PC-9 (cell line): ENCODE measurements around the gene NUDCD2. TPM values are rescaled to one million over a fixed set of nuclear protein-coding genes. Genes with fewer than 3 reads are reported as not detected.

Experiments
- BruUV-seq: library from RNA; stranded (reverse); fragments of 400-500 nt; replicated peaks from 2 replicates; lab custom pipeline; 2021; lab: Mats Ljungman, UMichigan
- CTCF ChIA-PET: fragments of 300-600 bp; sonication (Branson Sonifier 250); formaldehyde crosslinking; loops from one replicate; lab custom pipeline; 2022; ENCODE audit warnings: antibody characterized with exemption; lab: Charles Lee
- POLR2A ChIA-PET: fragments of 300-600 bp; sonication (Branson Sonifier 250); formaldehyde crosslinking; loops from one replicate; lab custom pipeline; 2022; ENCODE audit warnings: antibody characterized with exemption; ENCODE audit not compliant: unreplicated experiment; lab: Charles Lee
- DNase-seq, 2 experiments: peaks; one replicate each; pipeline versions ENCODE4 v3.0.0 to v3.0.0-alpha.2; 2015 to 2022; ENCODE audit warnings: mixed read lengths in 1 of 2
- H2AFZ ChIP-seq: fragments of 200-600 bp; sonication (generic); 2 replicates; pipeline ENCODE4 v1.8.1; 2017; ENCODE audit warnings: antibody characterized with exemption
- H3F3A ChIP-seq: fragments of 200-600 bp; sonication (generic); 2 replicates; pipeline ENCODE4 v1.8.1; 2017; ENCODE audit warnings: antibody characterized with exemption, mild to moderate bottlenecking, low read depth; ENCODE audit not compliant: insufficient read depth
- H3K27ac ChIP-seq: fragments of 200-600 bp; sonication (generic); 2 replicates; pipeline ENCODE4 v1.6.1; 2016; ENCODE audit warnings: mixed run types
- H3K27me3 ChIP-seq: fragments of 200-600 bp; sonication (generic); 2 replicates; pipeline ENCODE4 v1.6.1; 2016; ENCODE audit warnings: low read depth, mixed run types; ENCODE audit not compliant: insufficient read depth
- H3K36me3 ChIP-seq: fragments of 200-600 bp; sonication (generic); 2 replicates; pipeline ENCODE4 v1.6.1; 2016; ENCODE audit warnings: low read depth, mixed run types
- H3K4me1 ChIP-seq: fragments of 200-600 bp; sonication (generic); replicated peaks from 2 replicates; pipeline ENCODE4 v1.6.1; 2016; ENCODE audit warnings: mixed run types; ENCODE audit not compliant: insufficient read depth
- H3K4me2 ChIP-seq: fragments of 200-600 bp; sonication (generic); 2 replicates; pipeline ENCODE4 v1.6.1; 2017; ENCODE audit warnings: mixed run types
- H3K4me3 ChIP-seq: fragments of 200-600 bp; sonication (generic); 2 replicates; pipeline ENCODE4 v1.6.1; 2016; ENCODE audit warnings: mixed run types
- H3K79me2 ChIP-seq: fragments of 200-600 bp; sonication (generic); 2 replicates; pipeline ENCODE4 v1.6.1; 2017; ENCODE audit warnings: low read depth, mixed run types
- H3K9me2 ChIP-seq: fragments of 200-600 bp; sonication (generic); 2 replicates; pipeline ENCODE4 v1.8.1; 2017; ENCODE audit warnings: mild to moderate bottlenecking; ENCODE audit not compliant: insufficient read depth
- H3K9me3 ChIP-seq: fragments of 200-600 bp; sonication (generic); 2 replicates; pipeline ENCODE4 v1.8.1; 2016; ENCODE audit warnings: low read depth; ENCODE audit not compliant: insufficient read depth
- H4K20me1 ChIP-seq: fragments of 200-600 bp; sonication (generic); 2 replicates; pipeline ENCODE4 v1.8.1; 2017; ENCODE audit not compliant: insufficient read depth
- CTCF ChIP-seq: fragments of 200-600 bp; sonication (generic); conservative IDR thresholded peaks from 2 replicates; pipeline ENCODE4 v1.6.1; 2017; ENCODE audit warnings: mixed run types, antibody characterized with exemption, mild to moderate bottlenecking, moderate library complexity
- EZH2 ChIP-seq: fragments of 200-600 bp; sonication (generic); IDR thresholded peaks from 2 replicates; pipeline ENCODE4 v1.8.0; 2017; ENCODE audit warnings: antibody characterized with exemption, low read depth
- intact Hi-C: fragments of 100-400 bp; cut with micrococcal nuclease; formaldehyde crosslinking; loops from one replicate; pipeline ENCODE4 v1.10.0; 2022; ENCODE audit not compliant: unreplicated experiment
- total RNA-seq: library from RNA; stranded (reverse); gene quantifications from 2 replicates; pipeline ENCODE4 v1.2.3, GENCODE V29; 2021

Gene NUDCD2
- total RNA-seq, 1 experiment from 2014 or later, result 68.6 TPM

GRCh38 chr5:163410505-163410904 is 49.4 kb downstream of the NUDCD2 start:
- POLR2A ChIA-PET, result interaction anchor here (0.6 kb wide), 1 partner anchor 49 kb away, joined by 3 read pairs; the partner anchor contains the start of gene NUDCD2
- H3K79me2 ChIP-seq, result no peaks in the 10 kb centered on the region
- no peaks in the 10 kb centered on the region for H4K20me1 ChIP-seq
- CTCF ChIA-PET, result interaction anchor here (1.0 to 1.2 kb wide), 2 partner anchors 27 to 50 kb away, joined by 3 read pairs; partner anchors contain the start of genes CCNG1, HMMR and NUDCD2
- no peaks in the 10 kb centered on the region for H3K9me3 ChIP-seq
- no peak overlapping the region for H3K4me2 ChIP-seq
- no peak for DNase-seq
- intact Hi-C loops, result no loop called here
- peaks cover 30% of the 10 kb centered on the region for H3K4me1 ChIP-seq
- H3K4me3 ChIP-seq, result no peak overlapping the region
- H3K27me3 ChIP-seq, result peaks cover 7% of the 10 kb centered on the region; the same call in 1 of the 2 replicates
- BruUV-seq, result no TSS peak
- H3K36me3 ChIP-seq, result no peaks in the 10 kb centered on the region
- H3K9me2 ChIP-seq, result no peaks in the 10 kb centered on the region
- H3F3A ChIP-seq, result peaks cover 3% of the 10 kb centered on the region; the same call in 1 of the 2 replicates
- 0 out of 2 replicates have a peak overlapping the region, but pooled peaks have one; percentile 65 for H3K27ac ChIP-seq
- no peak overlapping the region for H2AFZ ChIP-seq
- TF ChIP-seq EZH2 (no peak), CTCF (no peak)

GRCh38 chr5:163409384-163409783 is 50.5 kb downstream of the NUDCD2 start:
- intact Hi-C loops, result loop anchor here (2.0 to 10.0 kb wide), 4 partner anchors 103 to 1865 kb away; no protein-coding TSS in a partner anchor
- peak overlapping the region; percentile 76 for H2AFZ ChIP-seq

More at GRCh38 chr5:163409384-163409783, 50.5 kb downstream of the NUDCD2 start:
- no peaks in the 10 kb centered on the region for H3K9me2 ChIP-seq
- H3K4me2 ChIP-seq, result peak overlapping the region; percentile 37
- no peaks in the 10 kb centered on the region for H3K36me3 ChIP-seq
- H3K79me2 ChIP-seq, result no peaks in the 10 kb centered on the region
- H3K9me3 ChIP-seq, result no peaks in the 10 kb centered on the region
- H3K27ac ChIP-seq, result peak overlapping the region; percentile 65
- TF ChIP-seq CTCF, result no peak
- TF ChIP-seq EZH2, result no peak
- ChIA-PET CTCF (interaction anchor here (0.5 to 1.2 kb wide), 4 partner anchors 28 to 1077 kb away, joined by 3 read pairs; partner anchors contain the start of genes CCNG1, HMMR and NUDCD2), POLR2A (interaction anchor here (0.5 to 1.1 kb wide), 2 partner anchors 52 to 79 kb away, joined by 4 to 9 read pairs; no protein-coding TSS in a partner anchor)
- peaks cover 4% of the 10 kb centered on the region; the same call in 1 of the 2 replicates for H3K27me3 ChIP-seq
- BruUV-seq, result no TSS peak
- DNase-seq, result peak; percentile 57 to 83
- peaks cover 3% of the 10 kb centered on the region; the same call in 1 of the 2 replicates for H3F3A ChIP-seq
- H3K4me3 ChIP-seq, result 0 out of 2 replicates have a peak overlapping the region, but pooled peaks have one; percentile 2
- H3K4me1 ChIP-seq, result peaks cover 30% of the 10 kb centered on the region
- H4K20me1 ChIP-seq, result no peaks in the 10 kb centered on the region
